ENCODE results near the gene SETD1B.
A peak's percentile ranks its signal among the peaks of the same experiment; 100 is the strongest.

Gene SETD1B

DNA sequence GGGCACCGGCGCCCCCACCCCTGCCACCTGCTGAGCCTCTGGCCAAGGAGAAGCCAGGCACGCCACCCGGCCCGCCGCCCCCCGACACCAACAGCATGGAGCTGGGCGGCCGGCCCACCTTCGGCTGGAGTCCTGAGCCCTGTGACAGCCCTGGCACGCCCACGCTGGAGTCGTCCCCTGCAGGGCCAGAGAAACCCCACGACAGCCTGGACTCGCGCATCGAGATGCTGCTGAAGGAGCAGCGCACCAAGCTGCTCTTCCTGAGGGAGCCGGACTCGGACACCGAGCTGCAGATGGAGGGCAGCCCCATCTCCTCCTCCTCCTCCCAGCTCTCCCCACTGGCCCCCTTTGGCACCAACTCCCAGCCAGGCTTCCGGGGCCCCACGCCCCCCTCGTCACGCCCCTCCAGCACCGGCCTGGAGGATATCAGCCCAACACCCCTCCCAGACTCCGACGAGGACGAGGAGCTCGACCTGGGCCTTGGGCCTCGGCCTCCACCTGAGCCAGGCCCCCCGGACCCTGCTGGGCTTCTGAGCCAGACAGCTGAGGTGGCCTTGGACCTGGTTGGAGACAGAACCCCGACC is 6.5 kb downstream of the SETD1B start:
- DNase-seq: no peak

DNA sequence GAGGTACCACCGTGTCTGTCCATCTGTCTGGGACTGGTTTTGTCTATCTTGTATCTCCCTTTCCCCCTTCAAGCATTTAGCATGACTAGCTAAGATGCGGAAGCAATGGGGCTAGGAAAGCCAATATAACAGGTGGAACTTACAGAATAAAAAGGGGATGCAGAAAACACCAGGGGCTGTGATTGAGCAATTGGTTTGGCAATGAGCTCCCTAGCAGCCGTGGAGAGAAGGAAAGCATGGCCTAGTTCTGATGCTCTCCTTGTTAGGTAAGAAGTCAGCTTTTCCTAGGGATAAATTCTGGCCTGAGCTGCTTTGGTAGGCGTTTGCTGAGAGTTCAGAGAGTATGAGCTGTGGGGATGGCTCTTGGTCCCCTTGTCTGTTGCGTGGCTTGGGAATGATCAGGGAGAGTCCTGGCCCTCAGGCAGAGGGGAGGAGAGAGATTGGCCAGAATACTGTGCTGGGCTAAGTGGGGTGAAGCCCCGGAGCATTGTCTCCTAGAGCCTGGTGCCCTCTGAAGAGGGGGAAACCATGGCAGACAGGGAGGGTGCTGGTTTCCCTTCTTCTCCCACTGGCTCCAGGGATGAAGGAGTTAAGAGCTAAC is 7.1 kb downstream of the SETD1B start:
- no peak for DNase-seq

DNA sequence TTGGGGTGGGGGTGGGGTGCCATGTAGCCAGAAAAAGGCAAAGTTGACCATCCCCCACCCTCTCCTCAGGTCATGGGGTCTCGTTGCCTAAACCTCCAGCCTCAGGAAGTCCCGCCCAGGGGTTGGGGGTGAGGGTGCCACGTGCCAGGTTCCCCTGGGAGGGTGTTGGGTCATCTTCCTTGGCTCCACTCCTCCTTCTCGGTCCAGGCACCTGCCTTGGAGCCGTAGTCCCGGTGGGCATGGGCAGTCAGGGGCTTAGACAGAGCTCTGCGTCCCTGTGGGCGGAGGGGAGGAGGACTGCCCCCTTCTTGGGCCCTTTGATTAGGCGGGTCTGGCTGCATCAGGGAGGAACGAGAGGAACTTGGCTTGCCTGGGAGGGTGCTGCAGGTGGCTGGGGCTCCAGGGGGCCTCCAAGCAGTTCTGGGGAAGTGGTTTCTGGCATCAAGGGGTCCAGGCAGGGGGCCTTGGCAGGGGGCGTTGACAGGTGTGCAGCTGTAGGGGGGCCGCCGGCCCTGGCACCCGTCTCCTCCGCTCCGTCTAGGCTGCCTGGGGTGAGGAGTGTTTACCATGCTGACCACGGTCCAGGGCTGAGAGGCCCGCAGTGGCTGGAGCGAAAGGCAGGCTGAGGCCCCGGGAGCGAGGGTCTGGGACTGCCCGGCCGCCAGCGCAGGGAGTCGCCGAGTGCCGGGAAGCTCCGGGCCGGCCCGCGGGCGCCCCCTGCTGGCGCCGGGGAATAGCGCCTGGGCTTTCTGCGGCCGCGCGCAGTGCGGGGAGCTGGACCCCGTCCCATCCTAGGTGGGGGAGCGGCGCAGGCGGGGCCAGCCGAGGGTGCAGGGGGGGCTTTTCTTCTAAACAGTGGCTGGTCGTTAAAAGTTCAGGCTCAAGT is 7.9 kb downstream of the SETD1B start:
- DNase-seq: peak; percentile 43

DNA sequence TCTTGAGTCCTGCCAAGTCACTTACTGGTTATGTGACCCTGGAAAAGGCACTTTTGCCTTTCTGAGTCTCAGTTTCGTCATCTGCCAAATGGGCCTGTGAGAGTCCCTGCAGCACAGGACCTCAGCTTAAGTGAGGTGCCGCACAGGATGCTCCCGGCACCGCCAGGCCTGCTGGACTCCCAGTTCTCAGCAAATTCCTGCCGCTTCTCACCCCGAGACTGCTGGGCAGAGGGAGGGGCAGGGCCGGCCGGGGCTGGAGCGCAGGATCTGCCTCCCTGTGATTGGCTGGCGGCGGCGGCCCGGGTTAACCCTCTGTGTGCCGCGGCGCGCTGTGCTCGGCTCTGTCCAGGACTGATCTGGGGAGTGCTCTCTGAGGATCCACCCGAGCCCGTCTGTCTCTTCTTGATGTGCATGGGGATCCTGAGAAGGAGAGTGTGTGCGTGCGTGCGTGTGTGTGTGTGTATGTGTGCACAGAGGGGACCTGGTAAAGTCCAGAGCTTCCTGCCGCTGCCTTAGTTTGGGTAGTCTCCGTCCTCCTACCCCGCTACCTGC is 8.6 kb downstream of the SETD1B start:
- DNase-seq: peak; percentile 26

DNA sequence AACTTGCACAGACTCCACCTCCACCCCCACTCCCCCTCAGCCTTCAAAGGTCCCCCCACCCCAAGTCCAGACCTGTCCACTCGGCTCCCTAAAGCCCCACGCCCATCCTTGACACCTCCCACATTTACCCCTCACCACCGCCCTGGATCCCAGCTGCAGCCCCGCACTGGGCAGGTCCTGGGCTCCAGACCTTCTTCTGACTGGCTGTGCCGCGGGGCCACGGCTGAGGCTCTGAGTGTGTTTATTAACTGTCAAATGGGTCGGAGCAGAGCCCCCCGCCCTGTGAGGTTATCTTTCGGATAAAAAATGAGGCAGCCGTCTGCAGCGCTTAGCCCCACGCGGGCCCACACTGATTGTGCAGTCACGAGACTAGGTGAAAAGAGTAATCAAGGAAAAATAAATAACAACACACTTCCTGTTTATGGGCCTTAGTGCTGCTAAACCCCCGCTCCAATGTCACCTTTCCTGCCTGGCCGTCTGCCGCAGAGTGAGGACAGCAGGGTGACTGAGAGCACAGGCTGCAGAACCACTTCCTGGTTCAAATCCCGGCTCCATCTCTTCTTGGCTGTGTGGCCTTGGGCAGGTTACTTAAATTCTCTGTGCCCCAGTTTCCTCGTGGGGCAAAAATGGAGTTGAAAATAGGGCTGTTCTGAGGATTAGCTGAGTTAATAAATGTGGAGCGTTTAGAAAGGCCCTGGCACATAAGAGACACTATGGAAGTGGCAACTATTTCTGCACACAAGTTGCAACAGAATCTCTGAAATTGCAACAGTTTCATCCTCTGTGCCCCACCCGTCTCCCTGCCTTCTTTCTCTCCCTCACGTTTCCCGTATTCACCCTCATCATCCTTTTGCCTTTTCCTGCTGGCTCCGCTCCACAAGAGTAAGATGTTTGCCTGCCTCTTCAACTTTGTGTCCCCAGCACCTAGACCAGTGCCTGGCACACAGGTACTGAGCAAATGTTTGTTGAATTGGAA is 9.4 kb downstream of the SETD1B start:
- no peak for DNase-seq

DNA sequence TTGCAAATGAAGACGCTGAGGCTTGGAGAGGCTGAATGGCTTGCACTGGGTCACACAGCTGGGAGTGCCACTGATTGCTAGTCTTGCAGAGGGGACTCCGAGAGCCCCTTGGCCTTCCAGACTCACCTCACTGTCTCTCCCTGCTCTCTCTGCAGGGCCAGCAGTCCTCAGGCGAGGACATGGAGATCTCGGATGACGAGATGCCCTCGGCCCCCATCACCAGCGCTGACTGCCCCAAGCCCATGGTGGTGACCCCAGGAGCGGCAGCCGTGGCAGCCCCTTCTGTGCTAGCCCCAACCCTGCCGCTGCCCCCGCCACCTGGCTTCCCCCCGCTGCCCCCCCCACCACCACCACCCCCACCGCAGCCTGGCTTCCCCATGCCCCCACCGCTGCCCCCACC is 10.1 kb downstream of the SETD1B start:
- no peak for DNase-seq

DNA sequence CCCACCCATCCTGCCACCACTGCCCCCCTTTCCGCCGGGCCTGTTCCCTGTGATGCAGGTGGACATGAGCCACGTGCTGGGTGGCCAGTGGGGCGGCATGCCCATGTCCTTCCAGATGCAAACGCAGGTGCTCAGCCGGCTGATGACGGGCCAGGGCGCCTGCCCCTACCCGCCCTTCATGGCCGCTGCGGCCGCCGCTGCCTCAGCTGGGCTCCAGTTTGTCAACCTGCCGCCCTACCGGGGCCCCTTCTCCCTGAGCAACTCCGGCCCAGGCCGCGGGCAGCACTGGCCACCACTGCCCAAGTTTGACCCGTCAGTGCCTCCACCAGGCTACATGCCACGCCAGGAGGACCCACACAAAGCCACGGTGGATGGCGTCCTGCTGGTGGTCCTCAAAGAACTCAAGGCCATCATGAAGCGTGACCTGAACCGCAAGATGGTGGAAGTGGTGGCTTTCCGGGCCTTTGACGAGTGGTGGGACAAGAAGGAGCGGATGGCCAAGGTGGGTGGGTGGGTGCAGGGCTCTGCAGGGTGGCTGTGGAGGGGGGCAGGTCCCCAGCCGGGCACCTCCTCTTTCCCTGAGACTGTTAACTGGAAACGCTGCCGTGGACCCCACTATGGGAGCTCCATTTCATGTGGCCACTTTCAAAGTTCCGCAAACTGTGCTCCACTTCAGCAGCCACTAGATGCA is 10.8 kb downstream of the SETD1B start:
- DNase-seq: no peak

DNA sequence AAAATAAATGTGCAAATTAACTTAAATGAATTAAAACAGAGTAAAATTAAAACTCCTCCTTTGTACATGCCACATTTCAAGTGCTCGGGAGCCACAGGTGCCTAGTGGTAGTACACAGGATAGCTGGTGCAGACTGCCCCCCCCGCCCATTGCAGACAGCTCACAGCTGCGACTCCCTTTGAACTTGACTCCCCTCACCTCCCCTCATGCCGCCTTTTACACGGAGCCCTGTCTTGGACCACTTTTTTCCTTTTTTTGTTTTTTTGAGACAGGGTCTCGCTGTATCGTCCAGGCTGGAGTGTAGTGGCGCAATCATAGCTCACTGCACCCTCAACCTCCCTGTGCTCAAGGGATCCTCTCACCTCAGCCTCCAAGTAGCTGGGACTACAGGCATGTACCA is 11.5 kb downstream of the SETD1B start:
- no peak for DNase-seq

DNA sequence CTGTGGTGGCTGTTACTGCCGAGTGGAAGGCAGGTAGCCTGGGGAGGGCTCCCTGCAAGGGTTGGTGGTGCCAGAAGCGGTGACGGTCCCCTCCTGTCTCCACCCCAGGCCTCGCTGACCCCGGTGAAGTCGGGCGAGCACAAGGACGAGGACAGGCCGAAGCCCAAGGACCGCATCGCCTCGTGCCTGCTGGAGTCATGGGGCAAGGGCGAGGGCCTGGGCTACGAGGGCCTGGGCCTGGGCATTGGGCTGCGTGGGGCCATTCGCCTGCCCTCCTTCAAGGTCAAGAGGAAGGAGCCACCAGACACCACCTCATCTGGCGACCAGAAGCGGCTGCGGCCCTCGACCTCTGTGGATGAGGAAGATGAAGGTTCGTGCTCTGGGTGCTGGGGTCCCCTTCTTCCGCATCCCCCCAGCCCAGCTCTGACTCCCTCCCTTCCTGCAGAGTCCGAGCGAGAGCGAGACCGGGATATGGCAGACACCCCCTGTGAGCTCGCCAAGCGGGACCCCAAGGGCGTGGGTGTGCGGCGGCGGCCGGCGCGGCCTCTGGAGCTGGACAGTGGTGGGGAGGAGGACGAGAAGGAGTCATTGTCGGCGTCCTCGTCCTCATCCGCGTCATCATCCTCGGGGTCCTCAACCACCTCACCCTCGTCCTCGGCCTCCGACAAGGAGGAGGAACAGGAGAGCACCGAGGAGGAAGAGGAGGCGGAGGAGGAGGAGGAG is 13.3 kb downstream of the SETD1B start:
- no peak for DNase-seq

DNA sequence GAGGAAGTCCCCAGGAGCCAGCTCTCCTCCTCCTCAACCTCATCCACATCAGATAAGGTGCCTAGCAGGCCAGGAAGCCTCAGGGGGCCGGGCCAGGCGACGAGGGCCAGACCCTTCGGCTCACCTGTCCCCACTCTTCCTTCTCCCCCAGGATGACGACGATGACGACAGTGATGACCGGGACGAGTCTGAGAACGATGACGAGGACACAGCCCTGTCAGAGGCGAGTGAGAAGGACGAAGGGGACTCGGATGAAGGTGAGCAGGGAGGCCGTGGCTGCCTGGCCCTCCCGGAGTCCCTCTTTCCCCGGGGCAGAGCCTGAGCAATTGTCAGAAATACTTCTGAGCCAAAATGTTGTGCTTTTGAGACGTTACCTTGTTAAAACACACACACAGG is 13.8 kb downstream of the SETD1B start:
- no peak for DNase-seq

DNA sequence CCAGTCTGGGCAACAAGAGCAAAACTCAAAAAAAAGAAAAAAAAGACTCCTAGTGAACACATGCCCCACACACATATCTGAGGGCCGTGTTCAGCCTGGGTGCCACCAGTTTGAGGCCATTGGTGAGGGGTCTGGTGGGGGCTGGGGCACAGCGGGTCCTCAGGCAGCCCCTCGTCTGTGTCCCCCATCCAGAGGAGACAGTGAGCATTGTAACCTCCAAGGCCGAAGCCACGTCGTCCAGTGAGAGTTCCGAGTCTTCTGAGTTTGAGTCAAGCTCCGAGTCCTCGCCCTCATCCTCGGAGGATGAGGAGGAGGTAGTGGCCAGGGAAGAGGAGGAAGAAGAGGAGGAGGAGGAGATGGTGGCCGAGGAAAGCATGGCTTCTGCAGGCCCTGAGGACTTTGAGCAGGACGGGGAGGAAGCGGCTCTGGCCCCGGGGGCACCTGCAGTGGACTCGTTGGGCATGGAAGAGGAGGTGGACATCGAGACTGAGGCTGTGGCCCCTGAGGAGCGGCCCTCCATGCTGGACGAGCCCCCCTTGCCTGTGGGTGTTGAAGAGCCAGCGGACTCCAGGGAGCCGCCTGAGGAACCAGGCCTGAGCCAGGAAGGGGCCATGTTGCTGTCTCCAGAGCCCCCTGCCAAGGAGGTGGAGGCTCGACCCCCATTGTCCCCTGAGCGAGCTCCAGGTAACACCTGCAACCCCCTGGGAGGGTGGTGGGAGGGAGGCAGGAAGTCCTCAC is 15.6 kb downstream of the SETD1B start:
- DNase-seq: no peak

DNA sequence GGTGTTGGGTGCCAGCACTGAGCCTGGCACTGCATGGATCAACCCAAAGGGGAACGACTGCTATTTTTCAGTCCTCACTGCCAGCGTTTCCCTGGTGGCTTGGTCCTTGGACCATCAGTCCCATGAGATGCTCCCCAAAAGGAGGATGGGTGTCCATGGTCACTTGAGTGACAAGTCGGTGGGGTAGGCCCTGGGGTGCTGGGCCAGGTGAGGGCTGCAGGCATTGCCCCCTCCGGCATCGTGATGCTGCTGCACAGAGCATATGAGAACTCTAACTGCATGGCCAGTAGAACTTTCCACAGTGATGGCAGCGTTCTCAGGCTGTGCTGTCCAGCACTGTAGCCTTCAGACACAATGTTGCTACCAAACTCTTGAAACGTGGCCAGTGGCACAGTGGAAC is 16.2 kb downstream of the SETD1B start:
- DNase-seq: no peak

DNA sequence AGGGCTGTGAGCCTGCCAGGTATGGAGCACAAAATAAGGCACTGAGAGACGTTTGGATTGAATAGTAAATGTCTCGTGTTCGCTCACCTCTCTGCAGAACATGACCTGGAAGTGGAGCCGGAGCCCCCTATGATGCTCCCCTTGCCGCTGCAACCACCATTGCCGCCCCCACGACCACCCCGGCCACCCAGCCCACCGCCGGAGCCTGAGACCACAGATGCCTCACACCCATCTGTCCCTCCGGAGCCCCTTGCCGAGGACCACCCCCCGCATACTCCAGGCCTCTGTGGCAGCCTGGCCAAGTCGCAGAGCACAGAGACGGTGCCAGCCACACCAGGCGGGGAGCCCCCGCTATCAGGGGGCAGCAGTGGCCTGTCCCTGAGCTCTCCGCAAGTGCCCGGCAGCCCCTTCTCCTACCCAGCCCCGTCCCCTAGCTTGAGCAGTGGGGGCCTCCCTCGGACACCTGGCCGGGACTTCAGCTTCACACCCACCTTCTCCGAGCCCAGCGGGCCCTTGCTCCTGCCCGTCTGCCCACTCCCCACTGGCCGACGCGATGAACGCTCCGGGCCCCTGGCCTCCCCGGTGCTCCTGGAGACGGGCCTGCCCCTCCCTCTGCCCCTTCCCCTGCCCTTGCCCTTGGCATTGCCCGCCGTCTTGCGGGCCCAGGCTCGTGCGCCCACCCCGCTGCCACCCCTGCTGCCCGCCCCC is 18.7 kb downstream of the SETD1B start:
- DNase-seq: no peak

DNA sequence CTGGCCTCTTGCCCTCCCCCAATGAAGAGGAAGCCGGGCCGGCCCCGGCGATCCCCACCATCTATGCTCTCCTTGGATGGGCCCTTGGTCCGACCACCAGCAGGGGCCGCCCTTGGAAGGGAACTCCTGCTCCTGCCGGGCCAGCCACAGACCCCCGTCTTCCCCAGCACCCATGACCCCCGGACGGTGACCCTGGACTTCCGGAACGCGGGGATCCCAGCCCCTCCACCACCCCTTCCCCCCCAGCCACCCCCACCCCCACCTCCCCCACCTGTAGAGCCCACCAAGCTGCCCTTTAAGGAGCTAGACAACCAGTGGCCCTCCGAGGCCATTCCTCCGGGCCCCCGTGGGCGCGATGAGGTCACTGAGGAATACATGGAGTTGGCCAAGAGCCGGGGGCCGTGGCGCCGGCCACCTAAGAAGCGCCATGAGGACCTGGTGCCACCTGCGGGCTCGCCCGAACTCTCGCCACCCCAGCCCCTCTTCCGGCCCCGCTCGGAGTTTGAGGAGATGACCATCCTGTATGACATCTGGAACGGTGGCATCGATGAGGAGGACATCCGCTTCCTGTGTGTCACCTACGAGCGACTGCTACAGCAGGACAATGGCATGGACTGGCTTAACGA is 19.4 kb downstream of the SETD1B start:
- DNase-seq: no peak

DNA sequence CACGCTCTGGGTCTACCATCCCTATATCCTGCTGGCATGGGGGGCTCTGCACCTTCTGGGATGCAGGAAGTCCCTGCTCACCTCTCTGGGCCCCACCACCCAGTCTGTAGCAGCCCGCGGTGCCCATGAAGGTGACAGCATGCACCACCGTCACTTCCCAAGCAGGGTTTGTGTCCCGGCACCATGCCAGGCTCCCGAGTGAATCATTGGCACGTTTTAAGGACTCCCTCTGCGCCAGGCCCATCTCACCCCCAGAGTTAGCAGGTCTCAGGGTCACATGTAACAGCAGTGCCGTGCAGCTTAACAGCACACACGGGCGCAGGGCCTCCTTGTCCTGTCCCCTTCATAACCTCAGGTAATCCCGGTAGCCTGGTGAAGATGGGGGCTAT is 19.9 kb downstream of the SETD1B start:
- DNase-seq: no peak

DNA sequence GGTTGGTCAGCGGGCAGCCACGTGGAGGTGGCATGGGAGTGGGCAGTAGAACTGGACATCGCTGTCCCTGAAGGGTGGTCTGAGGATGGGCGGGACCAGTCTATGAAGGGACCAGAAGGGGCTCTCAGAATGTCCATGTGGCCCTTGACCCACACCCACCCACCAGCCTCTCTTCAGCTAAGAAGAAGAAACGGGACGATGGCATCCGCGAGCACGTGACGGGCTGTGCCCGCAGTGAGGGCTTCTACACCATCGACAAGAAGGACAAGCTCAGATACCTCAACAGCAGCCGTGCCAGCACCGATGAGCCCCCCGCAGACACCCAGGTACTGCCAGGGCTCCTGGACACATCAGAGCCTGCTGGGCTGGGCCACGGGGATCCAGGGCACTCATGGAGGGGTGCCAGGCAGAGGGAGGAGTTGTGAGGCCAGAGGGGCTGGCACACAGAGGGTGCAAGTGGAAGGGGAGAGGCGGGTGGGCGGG is 21.3 kb downstream of the SETD1B start:
- no peak for DNase-seq

DNA sequence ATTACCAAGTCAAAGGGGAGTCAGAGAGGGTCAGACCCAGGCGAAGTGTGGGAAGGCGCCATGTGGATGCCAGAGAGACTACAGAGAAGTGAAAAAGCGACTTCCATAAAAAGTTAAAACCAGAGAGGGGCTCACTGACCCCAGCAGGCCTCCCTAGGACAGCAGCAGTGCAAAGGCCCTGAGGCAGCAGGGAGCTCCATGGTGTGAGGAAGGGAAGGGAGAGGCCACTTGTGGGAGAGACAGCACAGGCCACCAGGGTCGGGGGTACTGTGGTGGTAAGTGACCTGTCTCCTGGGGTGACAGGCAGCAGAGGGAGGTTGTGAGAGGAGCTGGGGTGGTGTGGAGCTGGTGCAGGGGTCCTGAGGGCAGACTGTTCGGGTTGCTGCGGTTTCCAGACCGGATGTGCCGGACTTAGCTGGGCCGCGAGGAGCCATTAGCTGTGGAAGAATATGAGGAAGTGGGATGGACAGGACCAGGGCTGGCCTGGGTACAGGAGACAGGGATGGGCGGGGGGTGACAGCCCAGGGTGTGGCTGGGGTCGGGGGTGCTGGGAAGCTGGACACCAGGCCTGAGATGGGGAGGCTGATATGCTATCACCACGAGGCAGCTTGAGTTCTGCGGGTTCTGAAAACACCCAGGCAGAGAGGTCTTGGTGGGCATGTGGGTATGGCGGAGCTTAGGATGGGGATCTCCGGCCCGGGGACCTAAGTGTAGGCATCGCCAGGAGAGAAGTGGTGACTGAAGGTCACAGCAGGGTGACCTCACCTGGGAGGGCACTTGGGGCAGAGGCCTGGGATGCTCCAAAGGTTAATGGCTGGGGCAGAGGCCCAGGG is 22.7 kb downstream of the SETD1B start:
- no peak for DNase-seq

DNA sequence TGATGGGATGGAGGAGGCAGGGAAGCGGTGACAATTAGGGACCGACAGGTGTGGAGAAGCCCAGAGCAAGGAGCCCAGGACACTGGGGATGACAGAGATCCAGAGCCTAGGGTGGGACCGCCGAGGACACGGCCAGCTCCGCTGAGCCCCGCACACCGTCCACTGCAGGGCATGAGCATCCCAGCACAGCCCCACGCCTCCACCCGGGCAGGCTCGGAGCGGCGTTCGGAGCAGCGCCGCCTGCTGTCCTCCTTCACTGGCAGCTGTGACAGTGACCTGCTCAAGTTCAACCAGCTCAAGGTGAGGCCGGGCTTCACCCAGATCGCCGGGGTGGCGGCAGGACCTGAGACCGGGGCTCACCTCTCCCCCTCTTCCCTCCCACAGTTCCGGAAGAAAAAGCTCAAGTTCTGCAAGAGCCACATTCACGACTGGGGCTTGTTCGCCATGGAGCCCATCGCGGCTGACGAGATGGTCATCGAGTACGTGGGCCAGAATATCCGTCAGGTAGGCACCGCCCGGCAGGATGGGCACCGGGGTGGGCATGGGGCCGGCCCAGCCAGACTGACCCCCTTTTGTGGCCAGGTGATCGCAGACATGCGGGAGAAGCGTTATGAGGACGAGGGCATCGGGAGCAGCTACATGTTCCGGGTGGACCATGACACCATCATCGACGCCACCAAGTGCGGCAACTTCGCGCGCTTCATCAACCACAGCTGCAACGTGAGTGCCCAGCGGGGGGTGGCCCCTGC is 23.7 kb downstream of the SETD1B start:
- DNase-seq: no peak

All from NCI-H748 treated with DMSO at 0.1 percent for 48 hours (cell line).